ENCODE results near the gene NAP1L5. TPM values are rescaled to one million over a fixed set of nuclear protein-coding genes. Genes with fewer than 3 reads are reported as not detected.

The NAP1L5 gene
- total RNA-seq, 1 donor from 2014 or later: 3.5 TPM

- intact Hi-C loops (cut with micrococcal nuclease): loop anchor here (5.0 kb wide), 1 partner anchor 132 kb away; no protein-coding TSS in a partner anchor
- no peak for DNase-seq
- H3K4me3 ChIP-seq: no peak overlapping the region
- H3K27ac ChIP-seq (replicated peaks): peak overlapping the region; percentile 44
- peak; percentile 90 for TF ChIP-seq CTCF (IDR thresholded peaks at IDR 0.05; ENCODE audit: borderline replicate concordance)
- H3K9me3 ChIP-seq (replicated peaks): no peaks in the 10 kb centered on the region
- peaks cover 17% of the 10 kb centered on the region for H3K4me1 ChIP-seq
- H3K36me3 ChIP-seq: peaks cover 72% of the 10 kb centered on the region
- no peaks in the 10 kb centered on the region for H3K27me3 ChIP-seq (ENCODE audit: low read depth)
Observed at GRCh38 chr4:88659055-88659889, 38.4 kb downstream of the NAP1L5 start.

DNA sequence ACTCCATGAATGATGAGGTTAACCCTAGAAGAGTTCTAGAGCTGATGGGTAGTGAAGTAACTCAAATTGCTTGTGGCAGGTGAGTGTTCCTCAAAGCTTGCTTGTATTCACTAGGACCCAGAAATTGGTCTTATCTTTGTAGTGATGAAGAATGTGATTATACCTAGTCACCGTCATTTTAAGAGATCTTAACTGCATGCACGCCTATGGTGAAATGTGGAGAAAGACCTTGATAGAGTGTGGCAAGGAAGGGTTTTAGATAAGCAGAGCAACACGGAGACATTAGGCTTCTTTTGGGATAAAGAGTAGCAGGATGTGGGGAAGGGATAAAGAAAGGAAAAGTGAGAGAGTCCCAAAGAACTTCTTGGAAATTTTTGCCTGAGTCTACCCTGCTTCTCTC is 42.4 kb downstream of the NAP1L5 start:
- H3K27me3 ChIP-seq (ENCODE audit: low read depth): no peaks in the 10 kb centered on the region
- DNase-seq: no peak
- TF ChIP-seq CTCF (IDR thresholded peaks at IDR 0.05; ENCODE audit: borderline replicate concordance): no peak
- H3K27ac ChIP-seq (replicated peaks): no peak overlapping the region
- H3K4me1 ChIP-seq: peaks cover 17% of the 10 kb centered on the region
- peaks cover 66% of the 10 kb centered on the region for H3K36me3 ChIP-seq
- no peak overlapping the region for H3K4me3 ChIP-seq
- H3K9me3 ChIP-seq (replicated peaks): no peaks in the 10 kb centered on the region
- intact Hi-C loops (cut with micrococcal nuclease): loop anchor here (5.0 kb wide), 1 partner anchor 128 kb away; no protein-coding TSS in a partner anchor

DNA sequence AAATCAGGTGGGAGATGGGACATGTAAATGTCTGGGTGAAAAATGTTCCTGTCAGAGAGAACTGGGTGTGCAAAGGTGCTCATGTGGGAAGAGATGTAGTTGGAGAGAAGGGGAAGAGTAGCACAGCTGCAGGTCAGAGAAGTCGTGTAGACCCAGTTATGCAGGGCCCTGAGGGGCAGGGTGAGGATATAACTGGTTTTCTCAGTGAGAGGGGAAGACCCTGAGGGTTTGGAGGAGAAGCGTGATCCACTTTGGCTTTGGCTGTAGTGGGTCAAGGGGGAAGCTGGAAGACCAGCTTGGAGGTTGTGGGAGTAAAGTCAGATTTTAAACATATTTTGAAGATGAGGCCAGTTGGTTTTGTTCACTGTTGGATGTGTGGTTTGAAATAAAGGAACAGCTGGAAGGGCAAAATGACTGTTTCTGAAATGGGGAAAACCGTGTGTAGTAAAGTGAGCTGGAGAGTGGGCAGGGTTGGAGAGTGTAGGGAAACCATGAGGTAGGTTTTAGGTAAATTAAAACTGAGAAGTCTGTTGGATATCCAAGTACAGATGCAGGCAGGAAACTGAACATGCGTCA is 44.2 kb downstream of the NAP1L5 start:
- TF ChIP-seq CTCF (IDR thresholded peaks at IDR 0.05; ENCODE audit: borderline replicate concordance): no peak
- no peak overlapping the region for H3K4me3 ChIP-seq
- no peak overlapping the region for H3K27ac ChIP-seq (replicated peaks)
- intact Hi-C loops (cut with micrococcal nuclease): no loop called here
- H3K27me3 ChIP-seq (ENCODE audit: low read depth): no peaks in the 10 kb centered on the region
- H3K4me1 ChIP-seq: peaks cover 23% of the 10 kb centered on the region
- peaks cover 59% of the 10 kb centered on the region for H3K36me3 ChIP-seq
- no peaks in the 10 kb centered on the region for H3K9me3 ChIP-seq (replicated peaks)
- DNase-seq: no peak

- intact Hi-C loops (cut with micrococcal nuclease): no loop called here
- no peaks in the 10 kb centered on the region for H3K27me3 ChIP-seq (ENCODE audit: low read depth)
- no peak overlapping the region for H3K27ac ChIP-seq (replicated peaks)
- no peak for DNase-seq
- no peaks in the 10 kb centered on the region for H3K9me3 ChIP-seq (replicated peaks)
- H3K4me1 ChIP-seq: peaks cover 16% of the 10 kb centered on the region
- TF ChIP-seq CTCF (IDR thresholded peaks at IDR 0.05; ENCODE audit: borderline replicate concordance): no peak
- H3K36me3 ChIP-seq: peaks cover 26% of the 10 kb centered on the region
- H3K4me3 ChIP-seq: no peak overlapping the region
Observed at GRCh38 chr4:88649716-88650115, 47.9 kb downstream of the NAP1L5 start.

DNA sequence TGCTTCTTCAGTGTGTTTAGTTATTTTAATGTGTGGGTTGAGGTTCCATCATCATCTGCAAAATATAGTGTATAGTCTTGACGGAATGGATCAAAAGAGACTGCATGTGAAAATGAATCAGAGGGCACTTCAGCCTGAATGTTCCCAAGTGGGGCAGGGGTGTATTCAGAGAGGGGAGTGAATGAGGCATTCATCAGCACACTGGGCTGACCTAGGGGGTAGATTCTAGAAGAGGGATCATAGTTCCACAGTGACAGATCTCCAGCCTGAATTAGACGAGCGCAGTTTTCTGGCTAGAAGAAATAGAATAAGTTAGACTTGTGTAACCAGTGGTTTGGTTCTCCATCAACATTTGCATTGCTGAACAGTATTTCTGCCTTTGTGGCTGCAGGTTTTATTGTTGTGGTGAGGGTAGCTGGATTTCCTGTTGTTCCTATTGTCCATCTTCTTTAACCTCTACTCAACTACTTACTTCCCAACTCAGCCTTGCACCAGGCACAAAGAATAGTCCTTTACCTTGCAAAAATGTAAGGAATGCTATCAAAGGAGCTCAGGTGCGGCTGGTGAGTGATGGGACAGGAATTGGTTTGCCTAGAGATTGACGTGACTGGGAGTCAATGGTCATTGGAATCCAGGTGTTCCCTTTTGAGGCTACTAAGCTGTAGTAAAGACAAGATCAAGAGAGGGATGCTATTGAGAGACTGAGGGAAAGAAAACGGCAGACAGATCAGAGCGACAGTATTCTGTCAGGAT is 50.9 kb downstream of the NAP1L5 start:
- no peak overlapping the region for H3K27ac ChIP-seq (replicated peaks)
- no peak for TF ChIP-seq CTCF (IDR thresholded peaks at IDR 0.05; ENCODE audit: borderline replicate concordance)
- no peak for DNase-seq
- H3K4me3 ChIP-seq: no peak overlapping the region
- H3K4me1 ChIP-seq: peaks cover 16% of the 10 kb centered on the region
- H3K36me3 ChIP-seq: no peaks in the 10 kb centered on the region
- H3K9me3 ChIP-seq (replicated peaks): peaks cover 24% of the 10 kb centered on the region
- H3K27me3 ChIP-seq (ENCODE audit: low read depth): no peaks in the 10 kb centered on the region
- intact Hi-C loops (cut with micrococcal nuclease): no loop called here

Data from left ventricle myocardium inferior (tissue), 1 donor.